MM.1S (cell line): ENCODE measurements around the gene JAK3.

Experiments
- CTCF ChIP-seq: fragments of 300-600 bp; sonication (generic); IDR thresholded peaks from 2 replicates; pipeline ENCODE4 v1.5.1; 2016; ENCODE audit warnings: antibody characterized with exemption, low read length, mixed read lengths
- EZH2phosphoT487 ChIP-seq: fragments of 300-600 bp; sonication (generic); IDR thresholded peaks from 2 replicates; pipeline ENCODE4 v1.6.1; 2018; ENCODE audit warnings: antibody characterized with exemption, low read length

DNA sequence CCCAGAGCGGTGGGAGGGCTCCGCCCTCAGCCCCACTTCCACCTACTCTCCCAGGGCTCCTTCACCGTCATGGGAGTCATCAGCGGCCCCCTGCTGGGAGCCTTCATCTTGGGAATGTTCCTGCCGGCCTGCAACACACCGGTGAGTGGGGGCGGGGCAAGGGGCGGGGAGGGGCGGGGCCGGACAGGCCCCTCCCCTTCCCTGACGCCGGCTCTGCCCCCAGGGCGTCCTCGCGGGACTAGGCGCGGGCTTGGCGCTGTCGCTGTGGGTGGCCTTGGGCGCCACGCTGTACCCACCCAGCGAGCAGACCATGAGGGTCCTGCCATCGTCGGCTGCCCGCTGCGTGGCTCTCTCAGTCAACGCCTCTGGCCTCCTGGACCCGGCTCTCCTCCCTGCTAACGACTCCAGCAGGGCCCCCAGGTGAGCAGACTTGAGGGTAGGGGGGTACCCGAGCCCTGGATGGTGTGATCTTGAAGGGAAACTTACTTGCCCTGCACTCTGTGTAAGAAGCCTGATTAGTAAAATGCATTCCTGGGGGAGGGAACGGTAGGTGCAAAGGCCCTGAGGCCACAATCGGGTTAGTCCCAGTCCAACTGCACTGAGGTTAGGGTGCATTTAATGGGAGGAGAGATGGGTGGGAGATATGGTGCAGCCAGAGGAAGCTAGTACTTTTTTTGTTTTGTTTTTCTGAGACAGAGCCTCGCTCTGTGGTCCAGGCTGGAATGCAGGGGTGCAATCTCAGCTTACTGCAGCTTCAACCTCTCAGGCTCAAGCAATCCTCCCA is 36.0 kb upstream of the JAK3 start:
- TF ChIP-seq CTCF (no peak), EZH2phosphoT487 (no peak)
